ENCODE data around the gene LATS2. TPM values are rescaled to one million over a fixed set of nuclear protein-coding genes. Genes with fewer than 3 reads are reported as not detected.

The LATS2 gene
- total RNA-seq, 2 experiments from 2014 or later: 1.3 to 3.0 TPM

DNA sequence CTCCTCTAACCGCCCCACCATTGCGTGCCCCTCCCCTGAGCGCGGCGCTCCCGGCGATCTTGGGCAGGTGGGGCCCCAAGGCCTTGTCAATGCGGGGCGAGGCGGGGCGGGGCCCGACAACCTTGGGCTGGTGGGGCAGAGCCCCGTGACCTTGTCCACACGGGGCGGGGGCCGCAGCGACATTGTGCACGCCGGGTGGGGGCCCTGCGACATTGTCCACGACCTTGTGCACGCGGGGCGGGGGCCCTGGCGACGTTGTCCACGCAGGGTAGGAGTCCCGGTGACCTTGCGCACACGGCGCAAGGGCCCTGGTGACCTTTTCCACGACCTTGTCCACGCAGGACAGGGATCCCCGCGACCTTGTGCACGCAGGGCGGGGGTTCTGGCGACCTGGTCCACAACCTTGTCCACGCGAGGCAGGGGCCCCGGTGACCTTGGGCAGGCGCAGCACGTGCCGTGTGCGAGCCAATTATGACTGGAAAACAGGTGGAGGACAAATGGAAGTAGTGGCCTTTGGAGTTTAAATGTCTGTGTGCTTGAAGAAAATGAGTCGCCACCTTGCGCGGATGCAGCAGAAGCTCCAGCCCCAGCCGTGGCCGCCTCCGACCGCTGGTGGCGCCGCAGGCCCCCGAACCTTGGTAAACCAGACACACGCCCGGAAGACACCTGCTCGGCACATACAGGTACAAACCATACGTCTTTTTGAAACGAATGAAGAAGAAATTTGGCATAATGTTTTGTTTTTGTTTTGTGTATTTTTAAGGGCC lies 62.6 kb downstream of the LATS2 start:
- CTCF ChIA-PET: no interaction called here
- H3K27me3 Mint-ChIP-seq: no peaks in the 10 kb centered on the region
- TF ChIP-seq, protein P1, sequence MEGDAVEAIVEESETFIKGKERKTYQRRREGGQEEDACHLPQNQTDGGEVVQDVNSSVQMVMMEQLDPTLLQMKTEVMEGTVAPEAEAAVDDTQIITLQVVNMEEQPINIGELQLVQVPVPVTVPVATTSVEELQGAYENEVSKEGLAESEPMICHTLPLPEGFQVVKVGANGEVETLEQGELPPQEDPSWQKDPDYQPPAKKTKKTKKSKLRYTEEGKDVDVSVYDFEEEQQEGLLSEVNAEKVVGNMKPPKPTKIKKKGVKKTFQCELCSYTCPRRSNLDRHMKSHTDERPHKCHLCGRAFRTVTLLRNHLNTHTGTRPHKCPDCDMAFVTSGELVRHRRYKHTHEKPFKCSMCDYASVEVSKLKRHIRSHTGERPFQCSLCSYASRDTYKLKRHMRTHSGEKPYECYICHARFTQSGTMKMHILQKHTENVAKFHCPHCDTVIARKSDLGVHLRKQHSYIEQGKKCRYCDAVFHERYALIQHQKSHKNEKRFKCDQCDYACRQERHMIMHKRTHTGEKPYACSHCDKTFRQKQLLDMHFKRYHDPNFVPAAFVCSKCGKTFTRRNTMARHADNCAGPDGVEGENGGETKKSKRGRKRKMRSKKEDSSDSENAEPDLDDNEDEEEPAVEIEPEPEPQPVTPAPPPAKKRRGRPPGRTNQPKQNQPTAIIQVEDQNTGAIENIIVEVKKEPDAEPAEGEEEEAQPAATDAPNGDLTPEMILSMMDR (IDR thresholded peaks at IDR 0.05): no peak
- H3K9me3 Mint-ChIP-seq: peaks cover 3% of the 10 kb centered on the region
- no peak overlapping the region for H3K27ac Mint-ChIP-seq
- no peaks in the 10 kb centered on the region for H3K4me1 Mint-ChIP-seq (ENCODE audit: low read depth)
- H3K4me3 Mint-ChIP-seq: no peak overlapping the region
- intact Hi-C loops (cut with micrococcal nuclease): no loop called here
- ATAC-seq (no peak), DNase-seq (no peak)
- H3K36me3 Mint-ChIP-seq (ENCODE audit: low read depth): no peaks in the 10 kb centered on the region
- POLR2A ChIA-PET: no interaction called here

DNA sequence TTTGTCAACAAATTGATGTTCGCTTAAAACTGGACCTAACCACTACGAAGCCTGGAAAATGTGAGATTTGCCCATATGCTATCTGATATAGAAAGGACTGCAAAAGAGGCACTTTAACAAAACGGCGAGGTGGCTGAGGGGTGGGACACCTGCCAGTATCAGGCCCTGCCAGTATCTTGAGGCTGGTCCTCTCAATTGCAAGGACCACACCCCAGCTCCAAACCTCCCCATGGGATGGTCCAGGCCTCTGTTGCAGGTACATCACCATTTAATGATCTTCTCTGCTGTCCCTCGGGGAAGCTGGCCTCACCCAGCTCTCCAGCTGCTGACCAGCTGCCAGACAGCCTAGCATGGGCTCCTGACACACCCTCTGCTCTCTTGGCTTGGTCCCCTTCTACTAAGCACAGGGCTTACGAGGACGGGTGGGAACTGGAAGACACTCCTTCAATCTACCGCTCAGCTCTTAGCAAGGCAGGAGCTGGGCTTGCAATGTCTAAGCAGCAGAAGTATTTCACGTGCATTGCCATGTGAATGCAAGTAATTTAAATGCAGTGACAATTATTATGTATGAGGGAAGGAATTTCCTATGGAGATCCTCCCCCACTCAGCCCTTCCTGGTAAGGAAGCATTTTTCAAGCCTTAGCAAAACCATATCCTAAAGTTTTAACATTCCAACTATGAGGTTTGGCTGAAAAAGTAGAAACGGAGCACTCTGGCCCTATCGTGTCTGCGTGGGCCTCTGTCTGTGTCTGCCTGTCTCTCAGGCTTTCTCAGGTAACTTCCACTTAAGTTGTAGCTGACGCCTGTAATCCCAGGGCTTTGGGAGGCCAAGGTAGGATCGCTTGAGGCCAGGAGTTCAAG lies 63.9 kb downstream of the LATS2 start:
- no peak overlapping the region for H3K27ac Mint-ChIP-seq
- ChIA-PET CTCF (no interaction called here), POLR2A (no interaction called here)
- peaks cover 3% of the 10 kb centered on the region for H3K9me3 Mint-ChIP-seq
- H3K36me3 Mint-ChIP-seq (ENCODE audit: low read depth): no peaks in the 10 kb centered on the region
- no peak overlapping the region for H3K4me3 Mint-ChIP-seq
- TF ChIP-seq, protein P1 (IDR thresholded peaks at IDR 0.05): no peak
- no peaks in the 10 kb centered on the region for H3K27me3 Mint-ChIP-seq
- intact Hi-C loops (cut with micrococcal nuclease): no loop called here
- H3K4me1 Mint-ChIP-seq (ENCODE audit: low read depth): no peaks in the 10 kb centered on the region
- ATAC-seq (no peak), DNase-seq (no peak)

DNA sequence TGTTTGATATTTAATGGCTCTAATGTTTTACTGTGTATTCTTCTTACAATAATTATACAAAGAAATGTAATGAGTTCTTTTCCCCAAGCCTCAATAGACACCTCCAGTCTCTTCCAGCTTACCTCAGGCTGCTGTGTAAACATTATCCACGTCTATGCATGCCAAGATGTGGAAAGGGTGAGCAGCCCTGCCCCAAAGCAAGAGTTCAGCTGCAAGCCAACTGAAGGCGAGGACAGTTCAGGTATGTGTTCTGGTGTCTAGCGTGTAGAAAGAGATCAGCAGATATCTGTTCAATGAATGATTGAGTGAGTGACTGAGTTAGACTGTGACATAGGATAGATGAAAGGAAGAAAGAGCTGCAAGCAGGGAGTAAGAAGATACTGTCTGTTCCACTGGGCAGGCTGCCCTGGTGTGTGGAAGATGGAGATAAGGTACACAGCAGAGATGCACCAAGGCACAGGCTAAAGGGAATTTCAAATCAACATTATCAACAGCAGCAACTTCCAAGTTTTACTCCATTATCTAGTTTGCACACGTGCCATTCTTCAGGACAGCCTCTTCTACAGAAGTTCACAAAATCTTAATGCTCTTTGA lies 66.0 kb downstream of the LATS2 start:
- no peak overlapping the region for H3K4me3 Mint-ChIP-seq
- DNase-seq (no peak), ATAC-seq (no peak)
- ChIA-PET POLR2A (no interaction called here), CTCF (no interaction called here)
- no peak overlapping the region for H3K27ac Mint-ChIP-seq
- intact Hi-C loops (cut with micrococcal nuclease): no loop called here
- no peaks in the 10 kb centered on the region for H3K27me3 Mint-ChIP-seq
- no peaks in the 10 kb centered on the region for H3K9me3 Mint-ChIP-seq
- no peaks in the 10 kb centered on the region for H3K4me1 Mint-ChIP-seq (ENCODE audit: low read depth)
- TF ChIP-seq, protein P1 (IDR thresholded peaks at IDR 0.05): no peak
- H3K36me3 Mint-ChIP-seq (ENCODE audit: low read depth): no peaks in the 10 kb centered on the region

DNA sequence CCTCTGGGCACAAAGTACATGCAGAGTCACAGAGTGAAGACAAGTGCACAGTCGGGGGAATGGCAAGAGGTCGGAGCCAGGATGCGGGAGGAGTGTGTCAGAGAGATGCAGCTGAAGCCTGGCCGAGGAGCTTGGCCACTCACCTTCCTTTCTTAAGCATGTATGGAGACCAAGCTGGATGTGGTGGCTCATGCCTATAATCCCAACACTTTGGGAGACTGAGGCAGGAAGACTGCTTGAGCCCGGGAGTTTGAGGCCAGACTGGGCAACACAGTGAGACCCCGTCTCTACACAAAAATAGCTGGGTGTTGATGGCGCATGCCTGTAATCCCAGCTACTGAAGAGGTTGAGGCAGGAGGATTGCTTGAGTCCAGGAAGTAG lies 67.0 kb downstream of the LATS2 start:
- ChIA-PET POLR2A (no interaction called here), CTCF (no interaction called here)
- Mint-ChIP-seq H3K4me1 (ENCODE audit: low read depth) (no peaks in the 10 kb centered on the region), H3K27me3 (no peaks in the 10 kb centered on the region), H3K9me3 (no peaks in the 10 kb centered on the region), H3K27ac (no peak overlapping the region), H3K36me3 (ENCODE audit: low read depth) (no peaks in the 10 kb centered on the region), H3K4me3 (no peak overlapping the region)
- intact Hi-C loops (cut with micrococcal nuclease): no loop called here
- TF ChIP-seq, protein P1 (IDR thresholded peaks at IDR 0.05): no peak
- no peak for DNase-seq
- ATAC-seq: no peak

All from activated CD8-positive, alpha-beta T cell treated with anti-CD3 and anti-CD28 coated beads for 36 hours (primary cell).